ENCODE results near the gene FAM98C.
"Not testable (repeated sequence)": the region's sequence is repeated elsewhere in the genome, so short reads cannot be mapped to it uniquely, and the experiment has no call there.

FAM98C gene

GRCh38 chr19:38360351-38360750 lies 42.5 kb upstream of the FAM98C start:
- H3K4me2 ChIP-seq: no peak overlapping the region

GRCh38 chr19:38360839-38361631 lies 41.9 kb upstream of the FAM98C start:
- Histone ChIP-seq H3K4me1 (ENCODE audit: low read depth, poor library complexity, severe bottlenecking) (no peaks in the 10 kb centered on the region), H3K4me2 (no peak overlapping the region)

More at GRCh38 chr19:38360351-38360750, 42.5 kb upstream of the FAM98C start:
- Histone ChIP-seq H3K9ac (no peak overlapping the region), H3K79me2 (ENCODE audit: insufficient read depth, low read depth) (no peaks in the 10 kb centered on the region), H3K4me3 (IDR thresholded peaks at IDR 0.05; ENCODE audit: insufficient read depth, low read depth, low read length) (no peak overlapping the region), H4K20me1 (ENCODE audit: insufficient read depth) (no peaks in the 10 kb centered on the region), H3K27me3 (ENCODE audit: insufficient read depth, low read depth) (peaks cover 13% of the 10 kb centered on the region), H3K27ac (no peak overlapping the region), H3K36me3 (ENCODE audit: insufficient read depth) (no peaks in the 10 kb centered on the region), H2AFZ (ENCODE audit: low read depth) (no peak overlapping the region), H3K4me1 (ENCODE audit: low read depth, poor library complexity, severe bottlenecking) (no peaks in the 10 kb centered on the region)
- TF ChIP-seq, protein P1, sequence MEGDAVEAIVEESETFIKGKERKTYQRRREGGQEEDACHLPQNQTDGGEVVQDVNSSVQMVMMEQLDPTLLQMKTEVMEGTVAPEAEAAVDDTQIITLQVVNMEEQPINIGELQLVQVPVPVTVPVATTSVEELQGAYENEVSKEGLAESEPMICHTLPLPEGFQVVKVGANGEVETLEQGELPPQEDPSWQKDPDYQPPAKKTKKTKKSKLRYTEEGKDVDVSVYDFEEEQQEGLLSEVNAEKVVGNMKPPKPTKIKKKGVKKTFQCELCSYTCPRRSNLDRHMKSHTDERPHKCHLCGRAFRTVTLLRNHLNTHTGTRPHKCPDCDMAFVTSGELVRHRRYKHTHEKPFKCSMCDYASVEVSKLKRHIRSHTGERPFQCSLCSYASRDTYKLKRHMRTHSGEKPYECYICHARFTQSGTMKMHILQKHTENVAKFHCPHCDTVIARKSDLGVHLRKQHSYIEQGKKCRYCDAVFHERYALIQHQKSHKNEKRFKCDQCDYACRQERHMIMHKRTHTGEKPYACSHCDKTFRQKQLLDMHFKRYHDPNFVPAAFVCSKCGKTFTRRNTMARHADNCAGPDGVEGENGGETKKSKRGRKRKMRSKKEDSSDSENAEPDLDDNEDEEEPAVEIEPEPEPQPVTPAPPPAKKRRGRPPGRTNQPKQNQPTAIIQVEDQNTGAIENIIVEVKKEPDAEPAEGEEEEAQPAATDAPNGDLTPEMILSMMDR (conservative IDR thresholded peaks at IDR 0.05; ENCODE audit: low read depth, low read length): no peak

GRCh38 chr19:38361633-38362075 lies 41.2 kb upstream of the FAM98C start:
- Histone ChIP-seq H3K4me3 (IDR thresholded peaks at IDR 0.05; ENCODE audit: insufficient read depth, low read depth, low read length) (no peak overlapping the region), H3K36me3 (ENCODE audit: insufficient read depth) (no peaks in the 10 kb centered on the region), H3K27me3 (ENCODE audit: insufficient read depth, low read depth) (peaks cover 24% of the 10 kb centered on the region), H4K20me1 (ENCODE audit: insufficient read depth) (no peaks in the 10 kb centered on the region), H3K4me1 (ENCODE audit: low read depth, poor library complexity, severe bottlenecking) (no peaks in the 10 kb centered on the region), H2AFZ (ENCODE audit: low read depth) (no peak overlapping the region), H3K79me2 (ENCODE audit: insufficient read depth, low read depth) (no peaks in the 10 kb centered on the region), H3K9ac (no peak overlapping the region), H3K27ac (no peak overlapping the region), H3K4me2 (no peak overlapping the region)
- TF ChIP-seq, protein P1 (conservative IDR thresholded peaks at IDR 0.05; ENCODE audit: low read depth, low read length): no peak

More at GRCh38 chr19:38360839-38361631, 41.9 kb upstream of the FAM98C start:
- no peak overlapping the region for H3K27ac ChIP-seq
- TF ChIP-seq, protein P1 (conservative IDR thresholded peaks at IDR 0.05; ENCODE audit: low read depth, low read length): no peak
- no peaks in the 10 kb centered on the region for H4K20me1 ChIP-seq (ENCODE audit: insufficient read depth)
- peaks cover 19% of the 10 kb centered on the region for H3K27me3 ChIP-seq (ENCODE audit: insufficient read depth, low read depth)
- no peaks in the 10 kb centered on the region for H3K79me2 ChIP-seq (ENCODE audit: insufficient read depth, low read depth)
- no peak overlapping the region for H2AFZ ChIP-seq (ENCODE audit: low read depth)
- H3K9ac ChIP-seq: no peak overlapping the region
- H3K36me3 ChIP-seq (ENCODE audit: insufficient read depth): no peaks in the 10 kb centered on the region
- H3K4me3 ChIP-seq (IDR thresholded peaks at IDR 0.05; ENCODE audit: insufficient read depth, low read depth, low read length): no peak overlapping the region

- TF ChIP-seq, protein P1 (conservative IDR thresholded peaks at IDR 0.05; ENCODE audit: low read depth, low read length): no peak
- Histone ChIP-seq H3K9ac (no peak overlapping the region), H3K79me2 (ENCODE audit: insufficient read depth, low read depth) (no peaks in the 10 kb centered on the region), H3K27me3 (ENCODE audit: insufficient read depth, low read depth) (peaks cover 28% of the 10 kb centered on the region), H3K4me3 (IDR thresholded peaks at IDR 0.05; ENCODE audit: insufficient read depth, low read depth, low read length) (no peak overlapping the region), H4K20me1 (ENCODE audit: insufficient read depth) (no peaks in the 10 kb centered on the region), H2AFZ (ENCODE audit: low read depth) (no peak overlapping the region), H3K36me3 (ENCODE audit: insufficient read depth) (no peaks in the 10 kb centered on the region), H3K27ac (no peak overlapping the region), H3K4me2 (no peak overlapping the region), H3K4me1 (ENCODE audit: low read depth, poor library complexity, severe bottlenecking) (no peaks in the 10 kb centered on the region)
Observed at GRCh38 chr19:38362076-38362945, 40.6 kb upstream of the FAM98C start.

DNA sequence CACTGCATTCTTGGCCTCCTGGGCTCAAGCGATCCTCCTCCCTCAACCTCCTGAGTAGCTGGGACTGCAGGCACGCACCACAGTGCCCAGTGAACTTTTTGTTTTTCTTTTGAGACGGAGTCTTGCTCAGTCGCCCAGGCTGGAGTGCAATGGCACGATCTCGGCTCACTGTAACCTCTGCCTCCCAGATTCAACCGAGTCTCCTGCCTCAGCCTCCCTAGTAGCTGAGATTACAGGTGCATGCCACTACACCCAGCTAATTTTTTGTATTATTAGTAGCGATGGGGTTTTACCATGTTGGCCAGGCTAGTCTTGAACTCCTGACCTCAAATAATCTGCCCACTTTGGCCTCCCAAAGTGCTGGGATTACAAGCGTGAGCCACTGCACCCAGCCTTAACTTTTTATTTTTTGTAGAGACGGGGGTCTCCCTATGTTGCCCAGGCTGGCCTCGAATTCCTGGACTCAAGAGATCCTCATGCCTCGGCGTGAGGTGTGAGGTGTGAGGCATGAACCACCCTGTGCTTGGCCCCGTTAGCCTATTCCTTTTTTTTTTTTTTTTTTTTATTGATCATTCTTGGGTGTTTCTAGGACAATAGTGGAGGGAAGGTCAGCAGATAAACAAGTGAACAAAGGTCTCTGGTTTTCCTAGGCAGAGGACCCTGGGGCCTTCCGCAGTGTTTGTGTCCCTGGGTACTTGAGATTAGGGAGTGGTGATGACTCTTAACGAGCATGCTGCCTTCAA lies 39.8 kb upstream of the FAM98C start:
- H2AFZ ChIP-seq (ENCODE audit: low read depth); H4K20me1 ChIP-seq (ENCODE audit: insufficient read depth); H3K36me3 ChIP-seq (ENCODE audit: insufficient read depth); H3K27ac ChIP-seq; H3K4me3 ChIP-seq (IDR thresholded peaks at IDR 0.05; ENCODE audit: insufficient read depth, low read depth, low read length); H3K4me1 ChIP-seq (ENCODE audit: low read depth, poor library complexity, severe bottlenecking); H3K9ac ChIP-seq; H3K79me2 ChIP-seq (ENCODE audit: insufficient read depth, low read depth); H3K4me2 ChIP-seq: not testable (repeated sequence)
- peaks cover 31% of the 10 kb centered on the region for H3K27me3 ChIP-seq (ENCODE audit: insufficient read depth, low read depth)
